ELF-1 (cell line): ENCODE measurements around the gene ULK1.
A peak's percentile ranks its signal among the peaks of the same experiment; 100 is the strongest.
"Not testable (repeated sequence)": the region's sequence is repeated elsewhere in the genome, so short reads cannot be mapped to it uniquely, and the experiment has no call there.

Experiments used
- DNase-seq: peaks from one replicate; pipeline ENCODE4 v3.0.0-alpha.2; 2016; ENCODE audit warnings: low read depth, low spot score

ULK1 gene

GRCh38 chr12:131941987-131942341 is 47.5 kb downstream of the ULK1 start:
- no peak for DNase-seq

GRCh38 chr12:131942671-131943070 is 48.2 kb downstream of the ULK1 start:
- DNase-seq: no peak

GRCh38 chr12:131943389-131943788 is 49.0 kb downstream of the ULK1 start:
- no peak for DNase-seq

- no peak for DNase-seq
Measured at GRCh38 chr12:131943876-131944275, 49.5 kb downstream of the ULK1 start.

GRCh38 chr12:131944601-131945251 is 50.3 kb downstream of the ULK1 start:
- DNase-seq: no peak

- DNase-seq: no peak
Measured at GRCh38 chr12:131946757-131947156, 52.3 kb downstream of the ULK1 start.

GRCh38 chr12:131947482-131948027 is 53.1 kb downstream of the ULK1 start:
- no peak for DNase-seq

- DNase-seq: no peak
Measured at GRCh38 chr12:131948166-131948712, 53.8 kb downstream of the ULK1 start.

GRCh38 chr12:131948713-131949430 is 54.5 kb downstream of the ULK1 start:
- DNase-seq: not testable (repeated sequence)

GRCh38 chr12:131949431-131950181 is 55.2 kb downstream of the ULK1 start, which contains the start of gene EP400:
Gene EP400 (plus strand): TSS chr12:131949942. CDS start chr12:131960620, 10,678 bp downstream.
- DNase-seq: peak; percentile 90

- peak; percentile 35 for DNase-seq
Measured at GRCh38 chr12:131950182-131950913, 55.9 kb downstream of the ULK1 start.

- not testable (repeated sequence) for DNase-seq
Measured at GRCh38 chr12:131953810-131954209, 59.4 kb downstream of the ULK1 start.

GRCh38 chr12:131954460-131954859 is 60.0 kb downstream of the ULK1 start:
- not testable (repeated sequence) for DNase-seq

- no peak for DNase-seq
Measured at GRCh38 chr12:131959116-131959515, 64.7 kb downstream of the ULK1 start.

GRCh38 chr12:131959641-131960589 is 65.5 kb downstream of the ULK1 start:
- DNase-seq: peak; percentile 27

- not testable (repeated sequence) for DNase-seq
Measured at GRCh38 chr12:131960590-131961325, 66.3 kb downstream of the ULK1 start.

GRCh38 chr12:131961328-131961727 is 66.9 kb downstream of the ULK1 start:
- not testable (repeated sequence) for DNase-seq

- no peak for DNase-seq
Measured at GRCh38 chr12:131962069-131962468, 67.6 kb downstream of the ULK1 start.

- DNase-seq: no peak
Measured at GRCh38 chr12:131963381-131963780, 69.0 kb downstream of the ULK1 start.
